Activated CD8-positive, alpha-beta T cell treated with anti-CD3 and anti-CD28 coated beads, Interleukin-2, amount 10 ng/mL, durations not matched to agents 7 days and 5 days (primary cell): Measurements from ENCODE around the gene ALPK1. TPM values are rescaled to one million over a fixed set of nuclear protein-coding genes. Genes with fewer than 3 reads are reported as not detected.
"Not testable (repeated sequence)": the region's sequence is repeated elsewhere in the genome, so short reads cannot be mapped to it uniquely, and the experiment has no call there.

Experiments used
- ATAC-seq: fragments of 150-1000 bp; cut with Tn5 transposase; one replicate; pipeline ENCODE4 v1.10.0; 2021; ENCODE audit warnings: moderate library complexity
- CTCF ChIA-PET: fragments of 350-600 bp; sonication (Branson Sonifier 250); formaldehyde crosslinking; loops from one replicate; lab custom pipeline; 2021; ENCODE audit warnings: antibody characterized with exemption; lab: Charles Lee
- POLR2A ChIA-PET: fragments of 350-600 bp; sonication (Branson Sonifier 250); formaldehyde crosslinking; loops from one replicate; lab custom pipeline; 2021; ENCODE audit warnings: antibody characterized with exemption; lab: Charles Lee
- DNase-seq: peaks from one replicate; pipeline ENCODE4 v3.0.0-alpha.2; 2020
- H3K27ac Mint-ChIP-seq: one replicate; pipeline ENCODE4 v1.8.0; 2021; ENCODE audit warnings: mild to moderate bottlenecking, mixed read lengths
- H3K27me3 Mint-ChIP-seq: one replicate; pipeline ENCODE4 v1.8.0; 2021; ENCODE audit warnings: low read depth, mixed read lengths
- H3K36me3 Mint-ChIP-seq: one replicate; pipeline ENCODE4 v1.8.0; 2021; ENCODE audit warnings: low read depth, mixed read lengths
- H3K4me1 Mint-ChIP-seq: one replicate; pipeline ENCODE4 v1.8.0; 2021; ENCODE audit warnings: low read depth, mixed read lengths
- H3K4me3 Mint-ChIP-seq: one replicate; pipeline ENCODE4 v1.8.0; 2021; ENCODE audit warnings: mild to moderate bottlenecking, mixed read lengths
- H3K9me3 Mint-ChIP-seq: one replicate; pipeline ENCODE4 v1.8.0; 2022; ENCODE audit warnings: mixed read lengths; ENCODE audit not compliant: insufficient read depth
- total RNA-seq, 2 experiments: library from RNA; stranded (reverse); gene quantifications; one replicate each; pipeline ENCODE4 v1.2.3, GENCODE V29; 2021

ALPK1 gene
- total RNA-seq, 2 experiments from 2014 or later = 11.8 to 14.1 TPM

DNA sequence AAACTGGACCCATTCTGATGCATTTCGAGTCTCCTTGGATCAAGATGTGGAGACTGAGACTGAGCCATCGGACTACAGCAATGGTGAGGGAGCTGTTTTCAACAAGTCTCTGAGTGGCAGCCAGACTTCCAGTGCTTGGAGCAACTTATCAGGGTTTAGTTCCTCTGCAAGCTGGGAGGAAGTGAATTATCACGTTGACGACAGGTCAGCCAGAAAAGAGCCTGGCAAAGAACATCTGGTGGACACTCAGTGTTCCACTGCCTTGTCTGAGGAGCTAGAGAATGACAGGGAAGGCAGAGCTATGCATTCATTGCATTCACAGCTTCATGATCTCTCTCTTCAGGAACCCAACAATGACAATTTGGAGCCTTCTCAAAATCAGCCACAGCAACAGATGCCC, 134.0 kb downstream of the ALPK1 start:
- DNase-seq = no peak
- H3K27me3 Mint-ChIP-seq = no peaks in the 10 kb centered on the region
- ATAC-seq = no peak
- no peaks in the 10 kb centered on the region for H3K4me1 Mint-ChIP-seq
- POLR2A ChIA-PET = no interaction called here
- no peak overlapping the region for H3K27ac Mint-ChIP-seq
- peaks cover 4% of the 10 kb centered on the region for H3K36me3 Mint-ChIP-seq
- H3K4me3 Mint-ChIP-seq = no peak overlapping the region
- CTCF ChIA-PET = no interaction called here
- H3K9me3 Mint-ChIP-seq = no peaks in the 10 kb centered on the region

DNA sequence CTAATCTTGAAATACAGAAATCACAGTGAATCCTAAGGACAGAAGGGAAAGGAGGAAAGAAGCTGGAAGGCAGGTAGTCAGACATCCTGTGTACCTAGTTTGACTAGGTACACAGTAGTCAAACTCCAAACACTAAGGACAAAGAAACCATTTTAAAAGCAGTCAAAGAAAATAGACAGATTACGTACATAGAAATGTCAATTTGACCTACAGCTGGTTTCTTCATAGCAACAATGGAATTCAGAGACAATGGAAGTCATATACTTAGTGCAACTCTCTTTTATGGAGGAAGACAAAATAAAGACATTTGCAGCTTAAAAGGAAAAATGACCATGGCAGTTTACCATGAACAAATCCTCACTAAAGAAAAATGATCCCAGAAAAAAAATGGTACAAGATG, 139.8 kb downstream of the ALPK1 start:
- Mint-ChIP-seq H3K4me3 (no peak overlapping the region), H3K4me1 (no peaks in the 10 kb centered on the region), H3K27me3 (no peaks in the 10 kb centered on the region), H3K27ac (no peak overlapping the region), H3K9me3 (no peaks in the 10 kb centered on the region), H3K36me3 (peaks cover 12% of the 10 kb centered on the region)
- ChIA-PET POLR2A (no interaction called here), CTCF (no interaction called here)
- ATAC-seq = no peak
- DNase-seq = no peak

GRCh38 chr4:112442226-112442625, 145.1 kb downstream of the ALPK1 start:
- CTCF ChIA-PET, ATAC-seq: not testable (repeated sequence)

DNA sequence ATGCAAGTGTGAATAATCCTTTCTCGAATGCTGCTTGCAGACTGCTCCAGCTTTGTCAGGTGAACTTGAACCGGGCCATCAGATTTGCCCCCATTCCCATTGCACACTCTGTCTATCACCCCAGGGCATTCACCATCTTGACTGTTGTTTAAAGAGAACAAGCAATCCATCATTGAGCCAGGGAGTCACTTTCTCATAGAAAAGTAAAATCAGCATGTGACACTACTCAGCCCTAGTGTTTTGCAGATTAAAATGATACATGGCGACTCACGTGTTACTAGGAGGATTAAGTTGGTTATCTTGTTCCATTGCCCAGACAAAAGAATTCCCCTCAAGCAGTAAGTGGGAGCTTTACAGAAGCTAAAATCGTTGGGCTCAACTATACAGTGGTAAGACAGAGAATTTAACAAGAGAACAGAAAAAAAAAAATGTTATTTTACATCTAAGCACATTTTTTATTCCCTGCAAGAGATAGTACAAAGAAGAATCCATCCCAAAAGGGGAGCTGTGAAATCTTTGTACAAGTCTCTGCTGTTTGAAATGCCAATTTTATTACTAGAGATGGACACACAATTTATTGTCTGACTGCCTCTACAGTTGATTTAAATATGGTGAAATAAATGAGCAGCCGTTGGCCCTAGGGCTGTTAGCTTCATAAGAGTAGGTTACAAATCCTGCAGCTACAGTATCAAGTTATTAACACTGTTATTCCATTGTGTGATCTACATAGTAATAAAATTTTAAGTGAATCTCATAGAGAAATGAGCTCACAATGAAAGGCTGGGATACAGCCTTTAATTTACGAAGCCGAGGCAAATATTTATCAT, 151.3 kb downstream of the ALPK1 start:
- H3K4me1 Mint-ChIP-seq = no peaks in the 10 kb centered on the region
- no peak overlapping the region for H3K27ac Mint-ChIP-seq
- no peak for ATAC-seq
- POLR2A ChIA-PET = no interaction called here
- no peak overlapping the region for H3K4me3 Mint-ChIP-seq
- CTCF ChIA-PET = no interaction called here
- no peaks in the 10 kb centered on the region for H3K36me3 Mint-ChIP-seq
- DNase-seq = no peak
- H3K9me3 Mint-ChIP-seq = no peaks in the 10 kb centered on the region
- no peaks in the 10 kb centered on the region for H3K27me3 Mint-ChIP-seq

More at GRCh38 chr4:112442226-112442625, 145.1 kb downstream of the ALPK1 start:
- peaks cover 20% of the 10 kb centered on the region for H3K36me3 Mint-ChIP-seq
- H3K4me3 Mint-ChIP-seq, H3K27ac Mint-ChIP-seq, H3K4me1 Mint-ChIP-seq, POLR2A ChIA-PET, H3K27me3 Mint-ChIP-seq, H3K9me3 Mint-ChIP-seq, DNase-seq: not testable (repeated sequence)

GRCh38 chr4:112449708-112450107, 152.5 kb downstream of the ALPK1 start:
- ChIA-PET CTCF (no interaction called here), POLR2A (no interaction called here)
- DNase-seq = no peak
- H3K36me3 Mint-ChIP-seq = no peaks in the 10 kb centered on the region
- no peaks in the 10 kb centered on the region for H3K4me1 Mint-ChIP-seq
- H3K27ac Mint-ChIP-seq = no peak overlapping the region
- H3K4me3 Mint-ChIP-seq = no peak overlapping the region
- no peaks in the 10 kb centered on the region for H3K9me3 Mint-ChIP-seq
- no peaks in the 10 kb centered on the region for H3K27me3 Mint-ChIP-seq
- no peak for ATAC-seq

- H3K27me3 Mint-ChIP-seq = no peaks in the 10 kb centered on the region
- ATAC-seq (no peak), DNase-seq (no peak)
- H3K4me1 Mint-ChIP-seq = no peaks in the 10 kb centered on the region
- ChIA-PET POLR2A (no interaction called here), CTCF (no interaction called here)
- H3K36me3 Mint-ChIP-seq = no peaks in the 10 kb centered on the region
- H3K4me3 Mint-ChIP-seq = no peak overlapping the region
- no peak overlapping the region for H3K27ac Mint-ChIP-seq
- H3K9me3 Mint-ChIP-seq = no peaks in the 10 kb centered on the region
Measured at GRCh38 chr4:112451104-112451503, 153.9 kb downstream of the ALPK1 start.

- no peaks in the 10 kb centered on the region for H3K9me3 Mint-ChIP-seq
- H3K27me3 Mint-ChIP-seq = no peaks in the 10 kb centered on the region
- no peak for DNase-seq
- ChIA-PET POLR2A (no interaction called here), CTCF (no interaction called here)
- no peak overlapping the region for H3K4me3 Mint-ChIP-seq
- no peak overlapping the region for H3K27ac Mint-ChIP-seq
- no peak for ATAC-seq
- no peaks in the 10 kb centered on the region for H3K36me3 Mint-ChIP-seq
- no peaks in the 10 kb centered on the region for H3K4me1 Mint-ChIP-seq
Measured at GRCh38 chr4:112451831-112452230, 154.7 kb downstream of the ALPK1 start.

GRCh38 chr4:112453321-112453720, 156.2 kb downstream of the ALPK1 start:
- Mint-ChIP-seq H3K27ac (no peak overlapping the region), H3K4me3 (no peak overlapping the region), H3K36me3 (no peaks in the 10 kb centered on the region), H3K9me3 (no peaks in the 10 kb centered on the region), H3K27me3 (no peaks in the 10 kb centered on the region), H3K4me1 (no peaks in the 10 kb centered on the region)
- no peak for ATAC-seq
- ChIA-PET POLR2A (no interaction called here), CTCF (no interaction called here)
- DNase-seq = no peak

DNA sequence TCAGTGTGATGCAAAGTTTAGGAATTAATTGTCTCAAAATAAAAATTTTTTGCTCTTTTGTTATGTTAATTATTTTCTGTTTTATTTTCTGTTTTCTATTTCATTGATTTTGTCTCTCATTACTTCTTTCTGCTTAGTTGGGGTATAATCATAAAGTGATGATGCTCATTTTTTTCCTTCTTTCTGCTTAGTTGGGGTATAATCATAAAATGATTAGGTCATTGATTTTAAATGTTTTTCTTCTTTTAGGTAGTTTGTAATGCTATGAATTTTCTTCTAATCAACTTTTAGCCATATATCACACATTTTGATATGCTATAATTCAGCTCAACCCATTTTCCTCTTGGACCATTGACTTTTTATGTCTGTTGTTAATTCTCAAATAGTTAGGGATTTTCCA, 175.1 kb downstream of the ALPK1 start:
- POLR2A ChIA-PET = no interaction called here
- no peaks in the 10 kb centered on the region for H3K9me3 Mint-ChIP-seq
- no peak overlapping the region for H3K27ac Mint-ChIP-seq
- H3K4me1 Mint-ChIP-seq = no peaks in the 10 kb centered on the region
- no peaks in the 10 kb centered on the region for H3K36me3 Mint-ChIP-seq
- ATAC-seq (no peak), DNase-seq (no peak)
- H3K4me3 Mint-ChIP-seq = no peak overlapping the region
- peaks cover 7% of the 10 kb centered on the region for H3K27me3 Mint-ChIP-seq
- CTCF ChIA-PET = no interaction called here

GRCh38 chr4:112473985-112474384, 176.8 kb downstream of the ALPK1 start:
- POLR2A ChIA-PET = no interaction called here
- ATAC-seq = no peak

DNA sequence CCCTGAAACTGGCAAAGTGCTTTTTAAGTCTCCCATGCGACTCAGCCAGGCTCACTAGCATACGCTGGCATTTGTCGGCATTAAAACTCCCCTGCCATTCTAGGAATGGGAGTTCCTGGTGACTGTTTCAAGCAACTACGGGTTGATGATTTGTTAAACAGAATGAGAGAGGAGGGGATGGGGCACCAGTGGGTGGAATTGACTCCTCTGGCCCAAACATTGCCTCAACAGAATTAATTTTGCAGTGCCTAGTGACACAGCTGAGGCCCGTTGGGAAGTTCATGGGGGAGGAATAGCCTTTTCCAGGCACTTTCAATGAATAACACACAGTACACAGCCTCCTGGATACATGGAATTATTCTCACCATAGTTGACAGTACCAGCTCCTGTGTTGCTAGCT, 188.8 kb downstream of the ALPK1 start:
- H3K4me1 Mint-ChIP-seq = no peaks in the 10 kb centered on the region
- no peak overlapping the region for H3K4me3 Mint-ChIP-seq
- peaks cover 1% of the 10 kb centered on the region for H3K9me3 Mint-ChIP-seq
- ChIA-PET CTCF (no interaction called here), POLR2A (no interaction called here)
- H3K27me3 Mint-ChIP-seq = no peaks in the 10 kb centered on the region
- no peak for ATAC-seq
- no peaks in the 10 kb centered on the region for H3K36me3 Mint-ChIP-seq
- no peak overlapping the region for H3K27ac Mint-ChIP-seq
- no peak for DNase-seq

More at GRCh38 chr4:112473985-112474384, 176.8 kb downstream of the ALPK1 start:
- Mint-ChIP-seq H3K4me3 (no peak overlapping the region), H3K27me3 (peaks cover 7% of the 10 kb centered on the region), H3K9me3 (no peaks in the 10 kb centered on the region), H3K27ac (no peak overlapping the region), H3K4me1 (no peaks in the 10 kb centered on the region), H3K36me3 (no peaks in the 10 kb centered on the region)
- DNase-seq = no peak
- CTCF ChIA-PET = no interaction called here

DNA sequence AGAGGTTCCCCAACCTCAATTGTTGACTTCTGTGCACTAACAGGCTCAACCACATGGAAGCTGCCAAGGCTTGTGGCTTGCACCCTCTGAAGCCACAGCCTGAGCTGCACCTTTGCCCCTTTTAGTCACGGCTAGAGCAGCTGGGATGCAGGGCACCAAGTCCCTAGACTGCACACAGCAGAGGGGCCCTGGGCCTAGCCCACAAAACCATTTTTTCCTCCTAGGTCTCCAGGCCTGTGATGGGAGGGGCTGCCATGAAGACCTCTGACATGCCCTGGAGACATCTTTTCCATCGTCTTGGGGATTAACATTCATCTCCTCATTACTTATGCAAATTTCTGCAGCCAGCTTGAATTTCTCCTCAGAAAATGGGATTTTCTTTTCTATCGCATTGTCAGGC, 193.6 kb downstream of the ALPK1 start:
- CTCF ChIA-PET, POLR2A ChIA-PET, H3K4me1 Mint-ChIP-seq: not testable (repeated sequence)

More for the DNA sequence above, 193.6 kb downstream of the ALPK1 start:
- H3K9me3 Mint-ChIP-seq, ATAC-seq, H3K36me3 Mint-ChIP-seq, DNase-seq, H3K27me3 Mint-ChIP-seq, H3K27ac Mint-ChIP-seq, H3K4me3 Mint-ChIP-seq: not testable (repeated sequence)
